Measurements from ENCODE around the gene SLC25A22. TPM values are rescaled to one million over a fixed set of nuclear protein-coding genes. Genes with fewer than 3 reads are reported as not detected.
A peak's percentile ranks its signal among the peaks of the same experiment; 100 is the strongest.

Gene SLC25A22
- total and polyA plus RNA-seq, 9 of the 15 experiments (the other 6 are each of a cell fraction or from before 2014, with no cell fraction given) = 0.41 to 55.4 (median 11.4) TPM

GRCh38 chr11:827146-827896 lies 29.2 kb upstream of the SLC25A22 start (continued):
- TF ChIP-seq E2F8 (IDR thresholded peaks at IDR 0.05; ENCODE audit: low read depth, partially characterized antibody) = peak; percentile 37
- TF ChIP-seq TCF7L2 (IDR thresholded peaks at IDR 0.05; ENCODE audit: low read depth, low read length) = no peak
- TF ChIP-seq, protein P1, sequence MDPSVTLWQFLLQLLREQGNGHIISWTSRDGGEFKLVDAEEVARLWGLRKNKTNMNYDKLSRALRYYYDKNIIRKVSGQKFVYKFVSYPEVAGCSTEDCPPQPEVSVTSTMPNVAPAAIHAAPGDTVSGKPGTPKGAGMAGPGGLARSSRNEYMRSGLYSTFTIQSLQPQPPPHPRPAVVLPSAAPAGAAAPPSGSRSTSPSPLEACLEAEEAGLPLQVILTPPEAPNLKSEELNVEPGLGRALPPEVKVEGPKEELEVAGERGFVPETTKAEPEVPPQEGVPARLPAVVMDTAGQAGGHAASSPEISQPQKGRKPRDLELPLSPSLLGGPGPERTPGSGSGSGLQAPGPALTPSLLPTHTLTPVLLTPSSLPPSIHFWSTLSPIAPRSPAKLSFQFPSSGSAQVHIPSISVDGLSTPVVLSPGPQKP (CRISPR knock-in tag; IDR thresholded peaks at IDR 0.05) = no peak
- TF ChIP-seq, protein P2, sequence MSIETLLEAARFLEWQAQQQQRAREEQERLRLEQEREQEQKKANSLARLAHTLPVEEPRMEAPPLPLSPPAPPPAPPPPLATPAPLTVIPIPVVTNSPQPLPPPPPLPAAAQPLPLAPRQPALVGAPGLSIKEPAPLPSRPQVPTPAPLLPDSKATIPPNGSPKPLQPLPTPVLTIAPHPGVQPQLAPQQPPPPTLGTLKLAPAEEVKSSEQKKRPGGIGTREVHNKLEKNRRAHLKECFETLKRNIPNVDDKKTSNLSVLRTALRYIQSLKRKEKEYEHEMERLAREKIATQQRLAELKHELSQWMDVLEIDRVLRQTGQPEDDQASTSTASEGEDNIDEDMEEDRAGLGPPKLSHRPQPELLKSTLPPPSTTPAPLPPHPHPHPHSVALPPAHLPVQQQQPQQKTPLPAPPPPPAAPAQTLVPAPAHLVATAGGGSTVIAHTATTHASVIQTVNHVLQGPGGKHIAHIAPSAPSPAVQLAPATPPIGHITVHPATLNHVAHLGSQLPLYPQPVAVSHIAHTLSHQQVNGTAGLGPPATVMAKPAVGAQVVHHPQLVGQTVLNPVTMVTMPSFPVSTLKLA (conservative IDR thresholded peaks at IDR 0.05) = peak; percentile 82 to 91
- TF ChIP-seq CBX3 (IDR thresholded peaks at IDR 0.05; ENCODE audit: borderline replicate concordance in 1 of 2, low read length in 2 of 2) = no peak
- TF ChIP-seq ZFPM2 (CRISPR knock-in tag; IDR thresholded peaks at IDR 0.05) = no peak
- peak; percentile 72; the same call in 1 of the 2 replicates for TF ChIP-seq RB1 (IDR thresholded peaks at IDR 0.05; ENCODE audit: low read depth)
- TF ChIP-seq PCBP1 (IDR thresholded peaks at IDR 0.05; ENCODE audit: low read depth, low read length, poor library complexity, severe bottlenecking) = peak; percentile 63
- no peak for TF ChIP-seq GTF2E2 (tag; IDR thresholded peaks at IDR 0.05)
- no peak for TF ChIP-seq SAFB (IDR thresholded peaks at IDR 0.05; ENCODE audit: borderline replicate concordance, low read depth, low read length)
- TF ChIP-seq CC2D1A (IDR thresholded peaks at IDR 0.05) = no peak
- TF ChIP-seq KLF6 (CRISPR knock-in tag; IDR thresholded peaks at IDR 0.05; ENCODE audit: borderline replicate concordance) = 0 out of 2 replicates have a peak, but pooled peaks have one; percentile 26
- TF ChIP-seq IRF2 (CRISPR knock-in tag; IDR thresholded peaks at IDR 0.05) = no peak
- no peak for TF ChIP-seq BRD9 (IDR thresholded peaks at IDR 0.05; ENCODE audit: low read depth, partially characterized antibody)
- TF ChIP-seq CAMTA2 (CRISPR knock-in tag; conservative IDR thresholded peaks at IDR 0.05) = no peak
- 0 out of 2 replicates have a peak, but pooled peaks have one; percentile 14 for TF ChIP-seq SOX6 (IDR thresholded peaks at IDR 0.05)
- peak; percentile 66 for TF ChIP-seq KDM5B (IDR thresholded peaks at IDR 0.05; ENCODE audit: insufficient replicate concordance, low read depth, low read length)
- TF ChIP-seq, protein P3, sequence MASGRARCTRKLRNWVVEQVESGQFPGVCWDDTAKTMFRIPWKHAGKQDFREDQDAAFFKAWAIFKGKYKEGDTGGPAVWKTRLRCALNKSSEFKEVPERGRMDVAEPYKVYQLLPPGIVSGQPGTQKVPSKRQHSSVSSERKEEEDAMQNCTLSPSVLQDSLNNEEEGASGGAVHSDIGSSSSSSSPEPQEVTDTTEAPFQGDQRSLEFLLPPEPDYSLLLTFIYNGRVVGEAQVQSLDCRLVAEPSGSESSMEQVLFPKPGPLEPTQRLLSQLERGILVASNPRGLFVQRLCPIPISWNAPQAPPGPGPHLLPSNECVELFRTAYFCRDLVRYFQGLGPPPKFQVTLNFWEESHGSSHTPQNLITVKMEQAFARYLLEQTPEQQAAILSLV (tag; IDR thresholded peaks at IDR 0.05) = no peak
- TF ChIP-seq ZBTB12 (CRISPR knock-in tag; IDR thresholded peaks at IDR 0.05) = no peak
- TF ChIP-seq KLF13 (tag; IDR thresholded peaks at IDR 0.05; ENCODE audit: borderline replicate concordance, low read depth) = peak; percentile 62; the same call in 1 of the 2 replicates

All from K562 (cell line).